ENCODE results near the gene SCYL3.
"Not testable (repeated sequence)": the region's sequence is repeated elsewhere in the genome, so short reads cannot be mapped to it uniquely, and the experiment has no call there.

The SCYL3 gene

GRCh38 chr1:169921080-169921479 lies 27.4 kb upstream of the SCYL3 start:
- Histone ChIP-seq H3K4me1 (ENCODE audit: control insufficient read depth, insufficient read depth, low read length, poor library complexity, severe bottlenecking) (peaks cover 6% of the 10 kb centered on the region), H3K27ac (ENCODE audit: low read depth, low read length, severe bottlenecking) (no peak overlapping the region), H3K4me3 (ENCODE audit: extremely low read depth, insufficient read depth, low read length, poor library complexity, severe bottlenecking) (no peak overlapping the region), H3K9me3 (ENCODE audit: control insufficient read depth, low read length) (no peaks in the 10 kb centered on the region), H3K36me3 (ENCODE audit: control insufficient read depth, insufficient read depth, low read length) (no peaks in the 10 kb centered on the region)
- WGBS, 2 experiments (ENCODE audit: insufficient coverage in 2 of 2), result no CpG with 5 or more reads among the region's 4 CpGs

- Histone ChIP-seq H3K4me3 (ENCODE audit: extremely low read depth, insufficient read depth, low read length, poor library complexity, severe bottlenecking) (no peak overlapping the region), H3K4me1 (ENCODE audit: control insufficient read depth, insufficient read depth, low read length, poor library complexity, severe bottlenecking) (no peaks in the 10 kb centered on the region), H3K9me3 (ENCODE audit: control insufficient read depth, low read length) (no peaks in the 10 kb centered on the region), H3K36me3 (ENCODE audit: control insufficient read depth, insufficient read depth, low read length) (no peaks in the 10 kb centered on the region), H3K27ac (ENCODE audit: low read depth, low read length, severe bottlenecking) (no peak overlapping the region)
- WGBS, 2 experiments (ENCODE audit: insufficient coverage in 2 of 2), result 100% methylated on average over 1 of the region's 1 CpG
Measured at GRCh38 chr1:169918927-169919326, 25.2 kb upstream of the SCYL3 start.

- not testable (repeated sequence) for H3K36me3 ChIP-seq (ENCODE audit: control insufficient read depth, insufficient read depth, low read length); H3K4me1 ChIP-seq (ENCODE audit: control insufficient read depth, insufficient read depth, low read length, poor library complexity, severe bottlenecking); H3K27ac ChIP-seq (ENCODE audit: low read depth, low read length, severe bottlenecking); H3K9me3 ChIP-seq (ENCODE audit: control insufficient read depth, low read length); H3K4me3 ChIP-seq (ENCODE audit: extremely low read depth, insufficient read depth, low read length, poor library complexity, severe bottlenecking)
- 76 to 95% methylated on average over 7 to 9 of the region's 9 CpGs for WGBS, 2 experiments (ENCODE audit: insufficient coverage in 2 of 2)
Measured at GRCh38 chr1:169918220-169918619, 24.5 kb upstream of the SCYL3 start.

DNA sequence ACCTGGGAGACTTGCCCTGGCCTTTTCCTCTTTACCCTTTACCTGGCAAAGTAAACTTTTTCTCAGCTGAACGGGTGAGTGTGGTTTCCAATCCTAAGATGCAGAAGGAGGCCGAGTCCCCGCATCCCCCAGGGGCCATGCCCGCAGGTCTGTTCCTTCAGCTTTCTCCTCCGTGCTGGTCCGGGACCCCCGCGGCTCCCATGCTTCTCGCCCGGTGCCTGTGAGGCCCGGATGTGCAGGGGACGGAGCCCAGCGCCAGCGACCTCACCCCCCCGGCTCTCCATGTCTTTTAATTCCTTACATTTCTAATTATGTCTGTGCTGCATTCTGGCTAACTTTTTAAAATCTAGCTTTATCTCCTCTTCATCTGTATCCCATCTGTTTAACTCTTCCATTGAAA lies 21.5 kb upstream of the SCYL3 start:
- no peaks in the 10 kb centered on the region for H3K36me3 ChIP-seq (ENCODE audit: control insufficient read depth, insufficient read depth, low read length)
- WGBS, 2 experiments (ENCODE audit: insufficient coverage in 2 of 2), result 83 to 88% methylated on average over 4 to 14 of the region's 15 CpGs
- H3K27ac ChIP-seq (ENCODE audit: low read depth, low read length, severe bottlenecking), result no peak overlapping the region
- H3K9me3 ChIP-seq (ENCODE audit: control insufficient read depth, low read length), result no peaks in the 10 kb centered on the region
- no peaks in the 10 kb centered on the region for H3K4me1 ChIP-seq (ENCODE audit: control insufficient read depth, insufficient read depth, low read length, poor library complexity, severe bottlenecking)
- H3K4me3 ChIP-seq (ENCODE audit: extremely low read depth, insufficient read depth, low read length, poor library complexity, severe bottlenecking), result no peak overlapping the region

DNA sequence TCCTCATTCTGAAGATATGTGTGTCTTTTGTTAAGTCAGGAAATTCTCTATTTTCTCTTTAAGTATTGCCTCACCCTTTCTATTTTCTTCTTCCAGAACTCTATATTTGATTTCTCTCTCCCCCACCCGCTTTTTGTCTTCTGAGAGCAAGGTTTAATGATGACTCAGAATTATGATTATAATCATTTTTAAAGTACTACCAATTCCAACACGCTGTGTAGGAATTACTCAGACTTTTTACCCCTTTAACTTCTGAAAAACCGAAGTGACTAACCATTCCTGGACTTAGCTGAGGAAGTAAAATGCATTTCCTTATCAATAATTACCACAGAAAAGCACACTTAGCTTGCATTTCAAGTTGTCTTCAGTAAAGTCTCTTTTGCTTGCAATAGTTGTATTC lies 20.8 kb upstream of the SCYL3 start:
- H3K27ac ChIP-seq (ENCODE audit: low read depth, low read length, severe bottlenecking), result no peak overlapping the region
- H3K36me3 ChIP-seq (ENCODE audit: control insufficient read depth, insufficient read depth, low read length), result no peaks in the 10 kb centered on the region
- no peaks in the 10 kb centered on the region for H3K9me3 ChIP-seq (ENCODE audit: control insufficient read depth, low read length)
- H3K4me3 ChIP-seq (ENCODE audit: extremely low read depth, insufficient read depth, low read length, poor library complexity, severe bottlenecking), result no peak overlapping the region
- H3K4me1 ChIP-seq (ENCODE audit: control insufficient read depth, insufficient read depth, low read length, poor library complexity, severe bottlenecking), result no peaks in the 10 kb centered on the region
- WGBS, 2 experiments (ENCODE audit: insufficient coverage in 2 of 2), result 100% methylated on average over 2 of the region's 3 CpGs

- H3K36me3 ChIP-seq (ENCODE audit: control insufficient read depth, insufficient read depth, low read length), result no peaks in the 10 kb centered on the region
- no peaks in the 10 kb centered on the region for H3K9me3 ChIP-seq (ENCODE audit: control insufficient read depth, low read length)
- H3K27ac ChIP-seq (ENCODE audit: low read depth, low read length, severe bottlenecking), result no peak overlapping the region
- WGBS, 2 experiments (ENCODE audit: insufficient coverage in 2 of 2), result 96 to 99% methylated on average over 11 to 16 of the region's 16 CpGs
- no peaks in the 10 kb centered on the region for H3K4me1 ChIP-seq (ENCODE audit: control insufficient read depth, insufficient read depth, low read length, poor library complexity, severe bottlenecking)
- no peak overlapping the region for H3K4me3 ChIP-seq (ENCODE audit: extremely low read depth, insufficient read depth, low read length, poor library complexity, severe bottlenecking)
Measured at GRCh38 chr1:169909499-169909898, 15.8 kb upstream of the SCYL3 start.

GRCh38 chr1:169906938-169907337 lies 13.2 kb upstream of the SCYL3 start:
- H3K36me3 ChIP-seq (ENCODE audit: control insufficient read depth, insufficient read depth, low read length), result no peaks in the 10 kb centered on the region
- no peaks in the 10 kb centered on the region for H3K4me1 ChIP-seq (ENCODE audit: control insufficient read depth, insufficient read depth, low read length, poor library complexity, severe bottlenecking)
- no peak overlapping the region for H3K27ac ChIP-seq (ENCODE audit: low read depth, low read length, severe bottlenecking)
- H3K4me3 ChIP-seq (ENCODE audit: extremely low read depth, insufficient read depth, low read length, poor library complexity, severe bottlenecking), result no peak overlapping the region
- H3K9me3 ChIP-seq (ENCODE audit: control insufficient read depth, low read length), result no peaks in the 10 kb centered on the region

DNA sequence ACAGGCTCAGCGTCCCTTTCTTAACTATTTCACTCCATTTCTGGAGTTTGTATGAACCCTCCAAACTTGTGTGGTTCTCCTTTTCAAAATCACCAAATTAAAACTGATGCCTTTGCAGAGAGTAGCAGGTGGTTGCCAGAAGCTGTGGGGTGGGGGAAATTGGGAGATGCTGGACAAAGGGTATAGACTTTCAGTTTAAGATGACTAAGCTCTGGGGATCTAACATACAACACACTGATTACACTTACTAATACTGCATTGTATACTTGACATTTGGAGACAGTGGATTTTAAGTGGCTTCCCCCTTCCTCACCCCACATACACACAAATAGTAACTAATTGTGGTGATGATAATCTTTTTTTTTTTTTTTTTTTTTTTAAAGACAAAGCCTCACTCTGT lies 11.1 kb upstream of the SCYL3 start:
- no peaks in the 10 kb centered on the region for H3K36me3 ChIP-seq (ENCODE audit: control insufficient read depth, insufficient read depth, low read length)
- H3K9me3 ChIP-seq (ENCODE audit: control insufficient read depth, low read length), result no peaks in the 10 kb centered on the region
- no peak overlapping the region for H3K27ac ChIP-seq (ENCODE audit: low read depth, low read length, severe bottlenecking)
- WGBS, 2 experiments (ENCODE audit: insufficient coverage in 2 of 2), result 83 to 100% methylated on average over 1 of the region's 1 CpG
- no peaks in the 10 kb centered on the region for H3K4me1 ChIP-seq (ENCODE audit: control insufficient read depth, insufficient read depth, low read length, poor library complexity, severe bottlenecking)
- H3K4me3 ChIP-seq (ENCODE audit: extremely low read depth, insufficient read depth, low read length, poor library complexity, severe bottlenecking), result no peak overlapping the region

- H3K4me1 ChIP-seq (ENCODE audit: control insufficient read depth, insufficient read depth, low read length, poor library complexity, severe bottlenecking), result no peaks in the 10 kb centered on the region
- no peak overlapping the region for H3K4me3 ChIP-seq (ENCODE audit: extremely low read depth, insufficient read depth, low read length, poor library complexity, severe bottlenecking)
- no peak overlapping the region for H3K27ac ChIP-seq (ENCODE audit: low read depth, low read length, severe bottlenecking)
- H3K36me3 ChIP-seq (ENCODE audit: control insufficient read depth, insufficient read depth, low read length), result no peaks in the 10 kb centered on the region
- 80 to 100% methylated on average over 1 to 2 of the region's 5 CpGs for WGBS, 2 experiments (ENCODE audit: insufficient coverage in 2 of 2)
- H3K9me3 ChIP-seq (ENCODE audit: control insufficient read depth, low read length), result no peaks in the 10 kb centered on the region
Measured at GRCh38 chr1:169902751-169903150, 9.1 kb upstream of the SCYL3 start.

GRCh38 chr1:169901115-169901514 lies 7.4 kb upstream of the SCYL3 start:
- no peaks in the 10 kb centered on the region for H3K9me3 ChIP-seq (ENCODE audit: control insufficient read depth, low read length)
- no peak overlapping the region for H3K27ac ChIP-seq (ENCODE audit: low read depth, low read length, severe bottlenecking)
- no peaks in the 10 kb centered on the region for H3K4me1 ChIP-seq (ENCODE audit: control insufficient read depth, insufficient read depth, low read length, poor library complexity, severe bottlenecking)
- H3K36me3 ChIP-seq (ENCODE audit: control insufficient read depth, insufficient read depth, low read length), result no peaks in the 10 kb centered on the region
- H3K4me3 ChIP-seq (ENCODE audit: extremely low read depth, insufficient read depth, low read length, poor library complexity, severe bottlenecking), result no peak overlapping the region

- no peaks in the 10 kb centered on the region for H3K4me1 ChIP-seq (ENCODE audit: control insufficient read depth, insufficient read depth, low read length, poor library complexity, severe bottlenecking)
- no peaks in the 10 kb centered on the region for H3K36me3 ChIP-seq (ENCODE audit: control insufficient read depth, insufficient read depth, low read length)
- no peak overlapping the region for H3K4me3 ChIP-seq (ENCODE audit: extremely low read depth, insufficient read depth, low read length, poor library complexity, severe bottlenecking)
- H3K27ac ChIP-seq (ENCODE audit: low read depth, low read length, severe bottlenecking), result no peak overlapping the region
- H3K9me3 ChIP-seq (ENCODE audit: control insufficient read depth, low read length), result no peaks in the 10 kb centered on the region
Measured at GRCh38 chr1:169900571-169900970, 6.9 kb upstream of the SCYL3 start.
